AG04449 (cell line): ENCODE results near the gene PGM2L1.

ENCODE experiments used
- CTCF ChIA-PET: fragments of 350-600 bp; formaldehyde crosslinking; extraction: SDS; loops from one replicate; lab custom pipeline; 2021; ENCODE audit warnings: antibody characterized with exemption; lab: Yijun Ruan, JAX
- POLR2A ChIA-PET: fragments of 400-600, 350-600 bp; formaldehyde crosslinking; extraction: SDS; loops from one replicate; lab custom pipeline; 2020; ENCODE audit warnings: antibody characterized with exemption, inconsistent platforms; lab: Yijun Ruan, JAX
- DNase-seq: peaks from one replicate; pipeline ENCODE4 v3.0.0-alpha.2; 2010; ENCODE audit warnings: low read depth, low spot score
- H3K4me3 ChIP-seq: 2 replicates; pipeline ENCODE4 v1.5.1; 2011; ENCODE audit warnings: low read depth, mild to moderate bottlenecking, control low read depth, low read length
- TF ChIP-seq, protein P1 (sequence below): IDR thresholded peaks from one replicate; pipeline ENCODE4 v1.5.1; 2011; ENCODE audit warnings: mild to moderate bottlenecking, moderate library complexity, low read length, control low read depth, inconsistent platforms; ENCODE audit not compliant: insufficient read depth; ENCODE audit errors: missing control alignments

Gene PGM2L1

DNA sequence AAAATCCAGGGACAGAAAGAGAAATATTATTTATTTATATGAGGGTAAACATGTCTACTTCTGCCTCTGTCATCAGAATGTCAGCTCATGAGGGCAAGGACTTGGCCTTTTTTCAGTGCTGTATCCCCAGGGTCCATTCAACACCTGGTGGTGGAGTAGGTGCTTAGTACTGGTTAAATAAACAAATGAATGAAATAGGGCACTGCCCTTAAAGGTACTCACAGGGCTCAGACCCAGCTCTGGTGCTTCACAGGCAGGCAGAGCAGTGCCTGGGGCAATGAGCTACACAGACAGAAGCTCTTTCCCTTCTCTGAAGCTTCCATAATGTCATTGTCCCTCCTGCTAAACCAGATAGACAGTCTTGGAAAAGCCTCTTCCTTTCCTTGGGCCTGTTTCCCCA lies 117.7 kb downstream of the PGM2L1 start:
- no peak for DNase-seq
- POLR2A ChIA-PET, result no interaction called here
- no peak overlapping the region for H3K4me3 ChIP-seq
- TF ChIP-seq, protein P1, sequence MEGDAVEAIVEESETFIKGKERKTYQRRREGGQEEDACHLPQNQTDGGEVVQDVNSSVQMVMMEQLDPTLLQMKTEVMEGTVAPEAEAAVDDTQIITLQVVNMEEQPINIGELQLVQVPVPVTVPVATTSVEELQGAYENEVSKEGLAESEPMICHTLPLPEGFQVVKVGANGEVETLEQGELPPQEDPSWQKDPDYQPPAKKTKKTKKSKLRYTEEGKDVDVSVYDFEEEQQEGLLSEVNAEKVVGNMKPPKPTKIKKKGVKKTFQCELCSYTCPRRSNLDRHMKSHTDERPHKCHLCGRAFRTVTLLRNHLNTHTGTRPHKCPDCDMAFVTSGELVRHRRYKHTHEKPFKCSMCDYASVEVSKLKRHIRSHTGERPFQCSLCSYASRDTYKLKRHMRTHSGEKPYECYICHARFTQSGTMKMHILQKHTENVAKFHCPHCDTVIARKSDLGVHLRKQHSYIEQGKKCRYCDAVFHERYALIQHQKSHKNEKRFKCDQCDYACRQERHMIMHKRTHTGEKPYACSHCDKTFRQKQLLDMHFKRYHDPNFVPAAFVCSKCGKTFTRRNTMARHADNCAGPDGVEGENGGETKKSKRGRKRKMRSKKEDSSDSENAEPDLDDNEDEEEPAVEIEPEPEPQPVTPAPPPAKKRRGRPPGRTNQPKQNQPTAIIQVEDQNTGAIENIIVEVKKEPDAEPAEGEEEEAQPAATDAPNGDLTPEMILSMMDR, result no peak
- CTCF ChIA-PET, result no interaction called here
